Upper lobe of left lung (tissue), 6 donors: ENCODE measurements around the gene UTS2B. TPM values are rescaled to one million over a fixed set of nuclear protein-coding genes. Genes with fewer than 3 reads are reported as not detected.
A peak's percentile ranks its signal among the peaks of the same experiment; 100 is the strongest.

ENCODE experiments used
- ATAC-seq, 2 donors: fragments of 200-7000 bp; cut with Tn5 transposase; one replicate each; pipeline ENCODE4 v1.9.1; 2022; ENCODE audit warnings: mild to moderate bottlenecking in 2 of 2, moderate library complexity in 2 of 2; ENCODE audit not compliant: low FRiP score in 2 of 2
- DNase-seq, 2 donors: peaks; one replicate each; pipeline ENCODE4 v3.0.0-alpha.2; 2019 to 2020
- H3K27ac ChIP-seq, 4 donors: fragments of 200-600 bp; sonication (generic); one replicate each; pipeline ENCODE4 v1.5.1; 2016 to 2019
- H3K27me3 ChIP-seq, 4 donors: fragments of 200-600 bp; sonication (generic); one replicate each; pipeline ENCODE4 v1.5.1; 2017 to 2019
- H3K36me3 ChIP-seq, 4 donors: fragments of 200-600 bp; sonication (generic); one replicate each; pipeline ENCODE4 v1.5.1; 2016 to 2019
- H3K4me1 ChIP-seq, 4 donors: fragments of 200-600 bp; sonication (generic); one replicate each; pipeline ENCODE4 v1.5.1; 2018 to 2019
- H3K4me3 ChIP-seq, 4 donors: fragments of 200-600 bp; sonication (generic); one replicate each; pipeline ENCODE4 v1.5.1; 2017 to 2019; ENCODE audit warnings: mild to moderate bottlenecking in 2 of 4, moderate library complexity in 1 of 4
- H3K9me3 ChIP-seq, 4 donors: fragments of 200-600 bp; sonication (generic); one replicate each; pipeline ENCODE4 v1.5.1; 2018 to 2019
- CTCF ChIP-seq, 6 experiments: fragments of 450-650 bp in 4 of 6; fragments of 200-600 bp in 2 of 6; sonication (generic) in 2 of 6; IDR thresholded peaks; one replicate each; pipeline ENCODE4 v1.5.1; 2016 to 2019; ENCODE audit warnings: antibody characterized with exemption in 6 of 6
- EP300 ChIP-seq, 4 donors: sonication (generic); formaldehyde crosslinking; IDR thresholded peaks; one replicate each; pipeline ENCODE4 v1.5.1; 2017; ENCODE audit warnings: antibody characterized with exemption in 4 of 4, control low read depth in 2 of 4
- POLR2A ChIP-seq, 4 donors: fragments of 450-650 bp; IDR thresholded peaks; one replicate each; pipeline ENCODE4 v1.5.1; 2016 to 2017; ENCODE audit warnings: antibody characterized with exemption in 4 of 4, mild to moderate bottlenecking in 2 of 4
- POLR2AphosphoS5 ChIP-seq, 2 donors: sonication (generic); formaldehyde crosslinking; IDR thresholded peaks; one replicate each; pipeline ENCODE4 v1.5.1; 2017; ENCODE audit warnings: antibody characterized with exemption in 2 of 2
- whole genome bisulfite sequencing, 2 donors: methylation state at CpG; one replicate each; pipeline ENCODE4 v1.1.5; 2017 to 2018; 5-methylcytosine and 5-hydroxymethylcytosine counted together
- total RNA-seq, 6 donors: library from RNA; depleted of rRNA in 4 of 6; stranded (reverse); fragments of >200 nt in 4 of 6; gene quantifications; one replicate each; pipeline versions ENCODE4 v1.1.0 to v1.2.1, GENCODE V29; 2016 to 2021
- donor health status: DM: no; HTN: no; CAD: no; lungs with moderate emphysema.
- donor health status: DM: no; HTN: yes; CAD: no; lungs with severe emphysema.

The UTS2B gene
- total RNA-seq, 6 donors from 2014 or later = 0.37 to 0.98 (median 0.74) TPM; not detected in 3

GRCh38 chr3:191376516-191377141 is 46.3 kb upstream of the UTS2B start:
- Histone ChIP-seq H3K27ac (peak overlapping the region in 3 of 4 donors; percentile 21 to 40 (median 28)), H3K4me1 (peaks cover 10 to 32% (median 20%) of the 10 kb centered on the region in 4 donors), H3K36me3 (peaks cover 0 to 33% (median 12%) of the 10 kb centered on the region in 4 donors), H3K27me3 (no peaks in the 10 kb centered on the region), H3K4me3 (no peak overlapping the region), H3K9me3 (no peaks in the 10 kb centered on the region)
- 63 to 69% methylated on average over 7 of the region's 7 CpGs for whole genome bisulfite sequencing, 2 donors
- peak in 1 of 2 donors; percentile 53 for ATAC-seq
- TF ChIP-seq EP300 (IDR thresholded peaks at IDR 0.05) (no peak), POLR2A (IDR thresholded peaks at IDR 0.05) (no peak), CTCF (IDR thresholded peaks at IDR 0.05) (no peak), POLR2AphosphoS5 (IDR thresholded peaks at IDR 0.05) (no peak)
- no peak for DNase-seq

GRCh38 chr3:191373327-191373726 is 43.0 kb upstream of the UTS2B start:
- H3K27me3 ChIP-seq = no peaks in the 10 kb centered on the region
- 74 to 75% methylated on average over 4 of the region's 4 CpGs for WGBS, 2 donors
- peaks cover 6 to 18% (median 14%) of the 10 kb centered on the region in 4 donors for H3K4me1 ChIP-seq
- DNase-seq (no peak), ATAC-seq (no peak)
- no peaks in the 10 kb centered on the region for H3K9me3 ChIP-seq
- H3K4me3 ChIP-seq = no peak overlapping the region
- no peak for TF ChIP-seq POLR2A (IDR thresholded peaks at IDR 0.05)
- TF ChIP-seq CTCF (IDR thresholded peaks at IDR 0.05) = no peak
- TF ChIP-seq EP300 (IDR thresholded peaks at IDR 0.05) = no peak
- no peak for TF ChIP-seq POLR2AphosphoS5 (IDR thresholded peaks at IDR 0.05)
- peaks cover 0 to 33% (median 8%) of the 10 kb centered on the region in 4 donors for H3K36me3 ChIP-seq
- H3K27ac ChIP-seq = no peak overlapping the region

- Histone ChIP-seq H3K4me3 (no peak overlapping the region), H3K9me3 (no peaks in the 10 kb centered on the region), H3K27ac (no peak overlapping the region), H3K4me1 (peaks cover 2 to 10% (median 7%) of the 10 kb centered on the region in 4 donors), H3K27me3 (no peaks in the 10 kb centered on the region), H3K36me3 (peaks cover 0 to 33% (median 8%) of the 10 kb centered on the region in 4 donors)
- ATAC-seq = no peak
- TF ChIP-seq EP300 (IDR thresholded peaks at IDR 0.05) = no peak
- no peak for TF ChIP-seq POLR2AphosphoS5 (IDR thresholded peaks at IDR 0.05)
- TF ChIP-seq POLR2A (IDR thresholded peaks at IDR 0.05) = no peak
- no peak for TF ChIP-seq CTCF (IDR thresholded peaks at IDR 0.05)
- no peak for DNase-seq
- 73 to 87% methylated on average over 2 of the region's 2 CpGs for WGBS, 2 donors
Measured at GRCh38 chr3:191372122-191372521, 41.8 kb upstream of the UTS2B start.

- Histone ChIP-seq H3K27me3 (no peaks in the 10 kb centered on the region), H3K4me3 (no peak overlapping the region), H3K36me3 (peaks cover 0 to 20% (median 4%) of the 10 kb centered on the region in 4 donors), H3K27ac (no peak overlapping the region), H3K4me1 (peaks cover 0 to 2% (median 0%) of the 10 kb centered on the region in 4 donors), H3K9me3 (no peaks in the 10 kb centered on the region)
- ATAC-seq (peak in 1 of 2 donors; percentile 61), DNase-seq (no peak)
- TF ChIP-seq POLR2AphosphoS5 (IDR thresholded peaks at IDR 0.05) (no peak), CTCF (IDR thresholded peaks at IDR 0.05) (no peak), POLR2A (IDR thresholded peaks at IDR 0.05) (no peak), EP300 (IDR thresholded peaks at IDR 0.05) (no peak)
- 78% methylated on average over 2 of the region's 2 CpGs for WGBS, 2 donors
Measured at GRCh38 chr3:191369616-191370010, 39.3 kb upstream of the UTS2B start.
